Uterus (tissue), 4 donors: ENCODE results near the gene ZDHHC11B. TPM values are rescaled to one million over a fixed set of nuclear protein-coding genes. Genes with fewer than 3 reads are reported as not detected.
"Not testable (repeated sequence)": the region's sequence is repeated elsewhere in the genome, so short reads cannot be mapped to it uniquely, and the experiment has no call there.

Experiments
- DNase-seq, 2 donors: peaks; one replicate each; pipeline ENCODE4 v3.0.0-alpha.2; 2019 to 2020
- H3K27ac ChIP-seq, 2 donors: fragments of 200-600 bp; sonication (generic); 1 replicate in 1 of 2; 2 replicates in 1 of 2; pipeline ENCODE4 v1.5.1; 2016 to 2018
- H3K27me3 ChIP-seq, 2 donors: fragments of 200-600 bp; sonication (generic); one replicate each; pipeline ENCODE4 v1.5.1; 2018 to 2019; ENCODE audit warnings: control low read depth in 1 of 2
- H3K36me3 ChIP-seq, 2 donors: fragments of 200-600 bp; sonication (generic); one replicate each; pipeline ENCODE4 v1.5.1; 2019; ENCODE audit warnings: control low read depth in 1 of 2
- H3K4me1 ChIP-seq, 2 donors: fragments of 200-600 bp; sonication (generic); one replicate each; pipeline ENCODE4 v1.5.1; 2018 to 2019; ENCODE audit warnings: control low read depth in 1 of 2
- H3K4me3 ChIP-seq, 2 donors: fragments of 200-600 bp; sonication (generic); 1 replicate in 1 of 2; 2 replicates in 1 of 2; pipeline ENCODE4 v1.5.1; 2018 to 2019; ENCODE audit warnings: mild to moderate bottlenecking in 1 of 2
- H3K9me3 ChIP-seq, 2 donors: fragments of 200-600 bp; sonication (generic); one replicate each; pipeline ENCODE4 v1.5.1; 2019; ENCODE audit warnings: control low read depth in 1 of 2
- POLR2A ChIP-seq, 2 donors: fragments of 450-650 bp; IDR thresholded peaks; one replicate each; pipeline ENCODE4 v1.6.1; 2016; ENCODE audit warnings: antibody characterized with exemption in 2 of 2, mild to moderate bottlenecking in 1 of 2, moderate library complexity in 1 of 2
- intact Hi-C: fragments of 100-400 bp; cut with DNase I; formaldehyde crosslinking; loops from one replicate; pipeline ENCODE4 v1.15.1; 2023; ENCODE audit warnings: low total_unique reads
- total RNA-seq, 4 donors: library from RNA; depleted of rRNA in 3 of 4; stranded (reverse); fragments of >200 nt in 3 of 4; gene quantifications; one replicate each; pipeline versions ENCODE4 v1.1.0 to v1.2.4, GENCODE V29; 2014 to 2023
- TF ChIP-seq, protein P1 (sequence below), 4 experiments: fragments of 200-600 bp in 2 of 4; fragments of 450-650 bp in 2 of 4; sonication (generic) in 2 of 4; IDR thresholded peaks; one replicate each; pipeline ENCODE4 v1.5.1; 2016 to 2019; ENCODE audit warnings: antibody characterized with exemption in 4 of 4, mild to moderate bottlenecking in 2 of 4, moderate library complexity in 1 of 4
- donor health status: DM: yes; HTN: yes; CAD: no.

ZDHHC11B gene
- total RNA-seq, 4 donors from 2014 or later = under 0.01 to 15.1 (median 1.5) TPM

DNA sequence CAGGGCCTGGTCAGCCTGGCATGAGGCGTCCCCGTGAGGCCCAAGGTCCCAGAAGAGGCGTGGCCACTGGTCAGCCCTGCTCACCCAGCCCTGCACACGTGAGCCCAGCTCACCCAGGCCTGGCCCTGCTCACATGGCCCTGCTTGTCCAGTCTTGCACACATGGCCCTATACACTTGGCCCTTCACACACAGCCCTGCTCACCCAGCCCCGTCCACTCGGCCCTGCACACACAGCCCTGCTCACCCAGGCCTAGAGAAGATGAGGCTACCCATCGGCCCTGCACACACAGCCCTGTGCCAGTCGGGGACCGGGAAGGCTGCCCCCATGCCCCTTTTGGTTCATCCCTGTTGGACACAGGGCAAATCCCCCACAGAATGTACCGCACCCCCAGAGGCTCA, 28.4 kb downstream of the ZDHHC11B start:
- intact Hi-C loops = no loop called here
- DNase-seq = peak in 1 of 2 donors; percentile 24
- Histone ChIP-seq H3K4me1 (peaks cover 0 to 7% of the 10 kb centered on the region in 2 donors), H3K9me3 (no peaks in the 10 kb centered on the region), H3K27me3 (no peaks in the 10 kb centered on the region), H3K36me3 (no peaks in the 10 kb centered on the region), H3K4me3 (no peak overlapping the region), H3K27ac (no peak overlapping the region)
- TF ChIP-seq, protein P1, sequence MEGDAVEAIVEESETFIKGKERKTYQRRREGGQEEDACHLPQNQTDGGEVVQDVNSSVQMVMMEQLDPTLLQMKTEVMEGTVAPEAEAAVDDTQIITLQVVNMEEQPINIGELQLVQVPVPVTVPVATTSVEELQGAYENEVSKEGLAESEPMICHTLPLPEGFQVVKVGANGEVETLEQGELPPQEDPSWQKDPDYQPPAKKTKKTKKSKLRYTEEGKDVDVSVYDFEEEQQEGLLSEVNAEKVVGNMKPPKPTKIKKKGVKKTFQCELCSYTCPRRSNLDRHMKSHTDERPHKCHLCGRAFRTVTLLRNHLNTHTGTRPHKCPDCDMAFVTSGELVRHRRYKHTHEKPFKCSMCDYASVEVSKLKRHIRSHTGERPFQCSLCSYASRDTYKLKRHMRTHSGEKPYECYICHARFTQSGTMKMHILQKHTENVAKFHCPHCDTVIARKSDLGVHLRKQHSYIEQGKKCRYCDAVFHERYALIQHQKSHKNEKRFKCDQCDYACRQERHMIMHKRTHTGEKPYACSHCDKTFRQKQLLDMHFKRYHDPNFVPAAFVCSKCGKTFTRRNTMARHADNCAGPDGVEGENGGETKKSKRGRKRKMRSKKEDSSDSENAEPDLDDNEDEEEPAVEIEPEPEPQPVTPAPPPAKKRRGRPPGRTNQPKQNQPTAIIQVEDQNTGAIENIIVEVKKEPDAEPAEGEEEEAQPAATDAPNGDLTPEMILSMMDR (IDR thresholded peaks at IDR 0.05) = no peak

DNA sequence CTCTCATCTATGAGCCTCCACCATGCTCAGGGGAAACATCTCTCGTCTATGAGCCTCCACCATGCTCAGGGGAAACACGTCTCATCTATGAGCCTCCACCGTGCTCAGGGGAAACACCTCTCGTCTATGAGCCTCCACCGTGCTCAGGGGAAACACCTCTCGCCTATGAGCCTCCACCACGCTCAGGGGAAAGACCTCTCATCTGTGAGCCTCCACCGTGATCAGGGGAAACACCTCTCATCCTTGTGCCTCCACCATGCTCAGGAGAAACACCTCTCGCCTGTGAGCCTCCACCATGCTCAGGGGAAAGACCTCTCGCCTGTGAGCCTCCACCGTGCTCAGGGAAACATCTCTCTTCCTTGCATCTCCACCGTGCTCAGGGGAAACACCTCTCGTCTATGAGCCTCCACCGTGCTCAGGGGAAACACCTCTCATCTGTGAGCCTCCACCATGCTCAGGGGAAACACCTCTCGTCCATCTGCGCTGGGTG, 30.3 kb downstream of the ZDHHC11B start:
- H3K27ac ChIP-seq, intact Hi-C loops, H3K9me3 ChIP-seq, DNase-seq, H3K4me1 ChIP-seq, H3K36me3 ChIP-seq, H3K27me3 ChIP-seq, H3K4me3 ChIP-seq: not testable (repeated sequence)

DNA sequence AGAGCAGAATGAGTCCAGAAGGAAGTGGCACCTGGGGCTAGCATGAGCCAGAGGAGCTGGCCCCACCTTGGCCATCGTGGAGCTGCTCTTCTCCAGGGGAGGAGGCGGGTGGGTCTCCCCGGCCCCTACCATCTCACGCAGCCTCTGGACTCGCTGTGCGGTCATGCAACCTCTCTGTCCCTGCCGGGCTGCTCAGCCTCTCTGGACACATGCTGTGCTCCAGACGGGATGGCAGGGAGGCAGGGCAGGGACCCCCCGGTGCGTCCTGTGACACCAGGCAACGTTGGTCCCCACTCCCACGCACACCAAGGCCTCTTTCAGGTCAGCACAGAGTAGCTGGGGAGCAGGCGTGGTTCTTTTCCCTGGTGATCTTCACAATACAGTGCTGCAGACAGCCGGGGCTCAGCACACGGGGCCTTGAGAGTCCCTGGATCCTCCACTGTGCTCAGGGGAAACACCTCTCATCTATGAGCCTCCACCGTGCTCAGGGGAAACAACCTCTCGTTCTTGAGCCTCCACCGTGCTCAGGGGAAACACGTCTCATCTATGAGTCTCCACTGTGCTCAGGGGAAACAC, 30.9 kb downstream of the ZDHHC11B start:
- H3K36me3 ChIP-seq, DNase-seq, H3K4me1 ChIP-seq, H3K4me3 ChIP-seq, H3K27me3 ChIP-seq, H3K27ac ChIP-seq, intact Hi-C loops, H3K9me3 ChIP-seq: not testable (repeated sequence)

DNA sequence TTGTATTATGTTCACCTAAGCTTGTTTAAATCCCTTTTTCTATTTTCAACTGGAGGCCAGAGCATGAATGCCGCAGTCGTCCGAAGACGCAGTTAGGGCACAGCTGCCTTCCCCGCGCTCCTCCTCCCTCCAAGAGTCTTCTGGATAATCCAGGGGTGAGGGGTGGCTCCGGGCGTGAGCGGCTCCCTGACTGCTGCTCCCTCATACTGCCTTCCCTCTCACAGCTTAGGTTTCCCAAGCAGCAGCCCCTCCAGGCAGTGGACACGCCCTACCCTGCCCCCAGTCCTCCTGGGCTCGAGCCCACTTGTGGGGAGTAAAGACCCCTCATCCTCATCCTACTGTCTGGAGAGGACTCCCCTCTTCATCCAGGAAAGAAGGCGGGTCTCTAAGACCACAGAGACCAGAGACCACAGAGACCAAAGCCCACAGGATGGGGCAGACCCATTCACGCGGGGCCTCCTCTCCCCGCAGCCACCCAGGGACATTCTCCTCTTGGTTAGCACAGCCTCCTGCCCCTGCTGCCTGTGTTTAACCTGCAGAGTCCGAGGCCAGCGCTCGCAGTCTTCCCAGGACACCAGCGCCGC, 31.9 kb downstream of the ZDHHC11B start:
- DNase-seq, intact Hi-C loops, H3K27me3 ChIP-seq, H3K4me3 ChIP-seq, H3K36me3 ChIP-seq, H3K9me3 ChIP-seq, H3K4me1 ChIP-seq, H3K27ac ChIP-seq: not testable (repeated sequence)

DNA sequence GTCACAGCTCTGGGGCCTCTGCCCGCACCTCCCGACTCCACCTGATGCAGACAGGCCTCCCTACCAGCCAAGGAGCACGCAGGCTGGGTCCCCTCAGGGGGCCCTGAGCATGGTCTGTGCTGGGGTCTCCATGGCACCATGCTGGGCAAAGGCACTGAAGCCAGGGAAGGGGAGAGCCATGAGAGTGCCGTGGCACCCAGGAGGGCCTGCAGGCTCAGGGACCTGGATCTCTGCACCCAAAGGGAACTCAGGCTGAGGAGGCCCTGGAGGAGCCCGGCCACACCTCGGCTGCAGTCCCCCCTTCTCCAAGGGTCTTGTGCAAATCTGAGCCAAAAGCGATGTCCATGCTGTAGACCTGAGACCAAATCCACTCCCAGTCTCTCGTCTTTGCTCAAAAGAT, 32.5 kb downstream of the ZDHHC11B start:
- H3K4me3 ChIP-seq, intact Hi-C loops, H3K4me1 ChIP-seq, H3K36me3 ChIP-seq, H3K9me3 ChIP-seq, H3K27me3 ChIP-seq, DNase-seq, H3K27ac ChIP-seq: not testable (repeated sequence)

DNA sequence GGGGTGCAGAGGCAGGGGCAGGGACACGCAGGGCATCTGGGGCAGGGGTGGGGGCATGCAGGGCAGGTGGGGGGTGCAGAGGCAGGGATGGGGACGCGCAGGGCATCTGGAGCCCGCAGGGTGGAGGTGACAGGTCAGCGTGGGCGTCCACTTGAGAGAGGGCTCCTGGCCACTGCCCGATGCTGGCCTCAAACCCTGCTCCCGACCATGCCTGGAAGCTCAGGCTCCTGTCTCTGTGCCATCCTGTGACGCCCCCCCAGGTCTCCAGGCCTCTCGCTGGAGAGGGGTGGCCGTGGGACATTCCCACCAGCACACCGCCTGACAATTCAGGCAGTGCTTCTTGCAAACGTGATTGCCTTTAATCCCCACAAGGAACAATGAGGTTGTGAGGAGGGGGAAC, 33.0 kb downstream of the ZDHHC11B start:
- no peaks in the 10 kb centered on the region for H3K27me3 ChIP-seq
- H3K27ac ChIP-seq = no peak overlapping the region
- no peaks in the 10 kb centered on the region for H3K4me1 ChIP-seq
- H3K36me3 ChIP-seq = no peaks in the 10 kb centered on the region
- H3K4me3 ChIP-seq = no peak overlapping the region
- no peak for TF ChIP-seq POLR2A (IDR thresholded peaks at IDR 0.05)
- TF ChIP-seq, protein P1 (IDR thresholded peaks at IDR 0.05) = no peak
- H3K9me3 ChIP-seq = no peaks in the 10 kb centered on the region
- DNase-seq = no peak
- intact Hi-C loops = no loop called here

DNA sequence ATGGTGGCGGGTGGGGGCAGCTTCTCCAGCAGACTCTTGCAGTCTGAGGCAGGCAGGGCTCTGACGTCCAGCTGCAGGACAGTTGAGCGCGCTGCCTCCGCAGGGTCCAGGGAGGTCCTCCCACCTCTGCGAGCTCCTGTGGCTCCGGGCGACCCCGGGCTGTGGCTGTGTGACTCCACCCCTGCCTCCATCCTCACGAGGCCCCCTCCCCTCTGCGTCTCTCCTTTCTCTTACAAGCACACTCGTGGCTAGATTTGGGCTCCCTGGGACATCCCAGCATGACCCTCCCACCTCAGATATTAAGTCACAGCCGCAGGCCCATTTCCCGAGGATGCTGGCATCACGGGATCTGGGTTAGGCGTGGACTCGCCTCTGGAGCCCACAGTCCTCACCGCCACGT, 34.3 kb downstream of the ZDHHC11B start:
- H3K36me3 ChIP-seq, H3K27me3 ChIP-seq, H3K4me1 ChIP-seq, DNase-seq, H3K27ac ChIP-seq, H3K4me3 ChIP-seq, H3K9me3 ChIP-seq, intact Hi-C loops: not testable (repeated sequence)
